Loucy (cell line): ENCODE results near the gene ZNF180.

ENCODE experiments used
- CTCF ChIP-seq: fragments of 200-600 bp; sonication (generic); conservative IDR thresholded peaks from 2 replicates; pipeline ENCODE4 v1.5.1; 2014; ENCODE audit warnings: mild to moderate bottlenecking, antibody characterized with exemption, low read length
- EZH2phosphoT487 ChIP-seq: fragments of 200-600 bp; IDR thresholded peaks from 2 replicates; pipeline ENCODE4 v1.6.1; 2018; ENCODE audit warnings: antibody characterized with exemption, mild to moderate bottlenecking, moderate library complexity, borderline replicate concordance

- TF ChIP-seq CTCF (no peak), EZH2phosphoT487 (no peak)
Observed at GRCh38 chr19:44548736-44549135, 48.4 kb upstream of the ZNF180 start.
